ENCODE data around the gene JUNB. TPM values are rescaled to one million over a fixed set of nuclear protein-coding genes. Genes with fewer than 3 reads are reported as not detected.

JUNB gene
- total and polyA plus RNA-seq, 10 of the 15 experiments (the other 5 are each of a cell fraction or from before 2014, with no cell fraction given): 0.55 to 144 (median 68.3) TPM

DNA sequence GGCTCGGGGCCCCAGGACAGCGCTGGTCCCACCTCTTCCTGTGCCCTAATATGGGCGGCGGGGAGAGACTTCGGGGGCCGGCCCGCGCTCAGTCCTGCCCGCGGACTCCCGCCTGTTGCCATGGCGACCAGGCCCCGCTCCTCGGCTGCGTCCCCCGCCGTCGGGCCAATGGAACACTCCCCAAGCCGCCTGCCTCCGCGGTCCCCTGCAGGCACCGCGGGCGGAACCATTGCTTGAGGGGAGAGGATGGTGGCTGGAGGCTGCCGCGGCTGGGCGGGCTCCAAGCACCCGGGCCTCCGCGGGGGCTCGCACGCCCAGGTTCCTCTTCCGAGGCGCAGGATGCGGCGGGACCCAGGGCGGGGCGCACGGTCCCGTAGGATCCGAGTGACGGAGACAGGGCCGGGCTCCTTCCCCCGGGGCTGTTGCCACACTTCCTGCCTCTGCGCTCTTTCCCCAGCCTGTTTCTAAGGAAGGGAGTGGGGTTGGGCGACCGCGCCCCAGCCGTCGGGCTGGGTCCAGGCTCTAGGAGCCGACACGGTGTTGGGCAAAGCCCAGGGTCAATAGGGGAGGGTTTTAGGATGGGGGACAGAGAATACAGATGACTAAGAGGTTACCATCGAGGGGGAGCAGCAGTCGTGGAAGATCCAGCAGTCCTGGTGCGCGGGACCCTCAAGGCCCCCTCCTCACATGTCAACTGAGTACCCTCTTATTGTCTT, 1.2 kb upstream of the JUNB start (continued):
- TF ChIP-seq, protein P1, sequence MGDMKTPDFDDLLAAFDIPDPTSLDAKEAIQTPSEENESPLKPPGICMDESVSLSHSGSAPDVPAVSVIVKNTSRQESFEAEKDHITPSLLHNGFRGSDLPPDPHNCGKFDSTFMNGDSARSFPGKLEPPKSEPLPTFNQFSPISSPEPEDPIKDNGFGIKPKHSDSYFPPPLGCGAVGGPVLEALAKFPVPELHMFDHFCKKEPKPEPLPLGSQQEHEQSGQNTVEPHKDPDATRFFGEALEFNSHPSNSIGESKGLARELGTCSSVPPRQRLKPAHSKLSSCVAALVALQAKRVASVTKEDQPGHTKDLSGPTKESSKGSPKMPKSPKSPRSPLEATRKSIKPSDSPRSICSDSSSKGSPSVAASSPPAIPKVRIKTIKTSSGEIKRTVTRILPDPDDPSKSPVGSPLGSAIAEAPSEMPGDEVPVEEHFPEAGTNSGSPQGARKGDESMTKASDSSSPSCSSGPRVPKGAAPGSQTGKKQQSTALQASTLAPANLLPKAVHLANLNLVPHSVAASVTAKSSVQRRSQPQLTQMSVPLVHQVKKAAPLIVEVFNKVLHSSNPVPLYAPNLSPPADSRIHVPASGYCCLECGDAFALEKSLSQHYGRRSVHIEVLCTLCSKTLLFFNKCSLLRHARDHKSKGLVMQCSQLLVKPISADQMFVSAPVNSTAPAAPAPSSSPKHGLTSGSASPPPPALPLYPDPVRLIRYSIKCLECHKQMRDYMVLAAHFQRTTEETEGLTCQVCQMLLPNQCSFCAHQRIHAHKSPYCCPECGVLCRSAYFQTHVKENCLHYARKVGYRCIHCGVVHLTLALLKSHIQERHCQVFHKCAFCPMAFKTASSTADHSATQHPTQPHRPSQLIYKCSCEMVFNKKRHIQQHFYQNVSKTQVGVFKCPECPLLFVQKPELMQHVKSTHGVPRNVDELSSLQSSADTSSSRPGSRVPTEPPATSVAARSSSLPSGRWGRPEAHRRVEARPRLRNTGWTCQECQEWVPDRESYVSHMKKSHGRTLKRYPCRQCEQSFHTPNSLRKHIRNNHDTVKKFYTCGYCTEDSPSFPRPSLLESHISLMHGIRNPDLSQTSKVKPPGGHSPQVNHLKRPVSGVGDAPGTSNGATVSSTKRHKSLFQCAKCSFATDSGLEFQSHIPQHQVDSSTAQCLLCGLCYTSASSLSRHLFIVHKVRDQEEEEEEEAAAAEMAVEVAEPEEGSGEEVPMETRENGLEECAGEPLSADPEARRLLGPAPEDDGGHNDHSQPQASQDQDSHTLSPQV (IDR thresholded peaks at IDR 0.05): 0 out of 2 replicates have a peak, but pooled peaks have one; percentile 37
- TF ChIP-seq NFXL1 (IDR thresholded peaks at IDR 0.05; ENCODE audit: borderline replicate concordance) (no peak), ETV6 (conservative IDR thresholded peaks at IDR 0.05 in 1 of 2, IDR thresholded peaks at IDR 0.05 in 1 of 2; ENCODE audit: borderline replicate concordance in 1 of 2, low read depth in 1 of 2) (no peak), PAX5 (IDR thresholded peaks at IDR 0.05; ENCODE audit: borderline replicate concordance, low read depth, low read length) (no peak; the same call in 1 of the 2 replicates), PML (IDR thresholded peaks at IDR 0.05; ENCODE audit: low read length) (no peak), ATF7 (IDR thresholded peaks at IDR 0.05; ENCODE audit: low read depth) (peak; percentile 98), RELA (IDR thresholded peaks at IDR 0.05; ENCODE audit: borderline replicate concordance, partially characterized antibody) (peak; percentile 83), YY1 (IDR thresholded peaks at IDR 0.05; ENCODE audit: low read depth, low read length) (peak; percentile 69), CHD4 (IDR thresholded peaks at IDR 0.05) (no peak), TCF3 (IDR thresholded peaks at IDR 0.05; ENCODE audit: borderline replicate concordance, insufficient read depth, low read depth, low read length) (no peak), SRF (IDR thresholded peaks at IDR 0.05; ENCODE audit: low read depth in 2 of 2, low read length in 2 of 2) (peak; percentile 99 to 100), SMAD1 (IDR thresholded peaks at IDR 0.05; ENCODE audit: low read depth, partially characterized antibody) (peak; percentile 69), GATAD2B (conservative IDR thresholded peaks at IDR 0.05; ENCODE audit: low read depth) (peak; percentile 72; the same call in 1 of the 2 replicates), BCL11A (IDR thresholded peaks at IDR 0.05; ENCODE audit: low read depth, low read length) (no peak), JUND (IDR thresholded peaks at IDR 0.05; ENCODE audit: low read depth, low read length) (peak; percentile 99), SMC3 (IDR thresholded peaks at IDR 0.05; ENCODE audit: borderline replicate concordance, low read length) (no peak), KLF5 (IDR thresholded peaks at IDR 0.05; ENCODE audit: partially characterized antibody) (peak; percentile 99)
- TF ChIP-seq, protein P2, sequence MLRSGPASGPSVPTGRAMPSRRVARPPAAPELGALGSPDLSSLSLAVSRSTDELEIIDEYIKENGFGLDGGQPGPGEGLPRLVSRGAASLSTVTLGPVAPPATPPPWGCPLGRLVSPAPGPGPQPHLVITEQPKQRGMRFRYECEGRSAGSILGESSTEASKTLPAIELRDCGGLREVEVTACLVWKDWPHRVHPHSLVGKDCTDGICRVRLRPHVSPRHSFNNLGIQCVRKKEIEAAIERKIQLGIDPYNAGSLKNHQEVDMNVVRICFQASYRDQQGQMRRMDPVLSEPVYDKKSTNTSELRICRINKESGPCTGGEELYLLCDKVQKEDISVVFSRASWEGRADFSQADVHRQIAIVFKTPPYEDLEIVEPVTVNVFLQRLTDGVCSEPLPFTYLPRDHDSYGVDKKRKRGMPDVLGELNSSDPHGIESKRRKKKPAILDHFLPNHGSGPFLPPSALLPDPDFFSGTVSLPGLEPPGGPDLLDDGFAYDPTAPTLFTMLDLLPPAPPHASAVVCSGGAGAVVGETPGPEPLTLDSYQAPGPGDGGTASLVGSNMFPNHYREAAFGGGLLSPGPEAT (IDR thresholded peaks at IDR 0.05; ENCODE audit: low read depth): peak; percentile 87
- TF ChIP-seq, protein P3, sequence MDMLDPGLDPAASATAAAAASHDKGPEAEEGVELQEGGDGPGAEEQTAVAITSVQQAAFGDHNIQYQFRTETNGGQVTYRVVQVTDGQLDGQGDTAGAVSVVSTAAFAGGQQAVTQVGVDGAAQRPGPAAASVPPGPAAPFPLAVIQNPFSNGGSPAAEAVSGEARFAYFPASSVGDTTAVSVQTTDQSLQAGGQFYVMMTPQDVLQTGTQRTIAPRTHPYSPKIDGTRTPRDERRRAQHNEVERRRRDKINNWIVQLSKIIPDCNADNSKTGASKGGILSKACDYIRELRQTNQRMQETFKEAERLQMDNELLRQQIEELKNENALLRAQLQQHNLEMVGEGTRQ (IDR thresholded peaks at IDR 0.05; ENCODE audit: borderline replicate concordance, low read depth, low read length): no peak
- TF ChIP-seq, protein P4, sequence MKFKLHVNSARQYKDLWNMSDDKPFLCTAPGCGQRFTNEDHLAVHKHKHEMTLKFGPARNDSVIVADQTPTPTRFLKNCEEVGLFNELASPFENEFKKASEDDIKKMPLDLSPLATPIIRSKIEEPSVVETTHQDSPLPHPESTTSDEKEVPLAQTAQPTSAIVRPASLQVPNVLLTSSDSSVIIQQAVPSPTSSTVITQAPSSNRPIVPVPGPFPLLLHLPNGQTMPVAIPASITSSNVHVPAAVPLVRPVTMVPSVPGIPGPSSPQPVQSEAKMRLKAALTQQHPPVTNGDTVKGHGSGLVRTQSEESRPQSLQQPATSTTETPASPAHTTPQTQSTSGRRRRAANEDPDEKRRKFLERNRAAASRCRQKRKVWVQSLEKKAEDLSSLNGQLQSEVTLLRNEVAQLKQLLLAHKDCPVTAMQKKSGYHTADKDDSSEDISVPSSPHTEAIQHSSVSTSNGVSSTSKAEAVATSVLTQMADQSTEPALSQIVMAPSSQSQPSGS (IDR thresholded peaks at IDR 0.05; ENCODE audit: low read length): no peak

Measured in GM12878 (cell line).